ENCODE results near the gene GRK3. TPM values are rescaled to one million over a fixed set of nuclear protein-coding genes. Genes with fewer than 3 reads are reported as not detected.
"Not testable (repeated sequence)": the region's sequence is repeated elsewhere in the genome, so short reads cannot be mapped to it uniquely, and the experiment has no call there.

GRK3 gene
- total RNA-seq, 1 donor from 2014 or later = 4.3 TPM

GRCh38 chr22:25546242-25546641 lies 18.2 kb upstream of the GRK3 start:
- no peak for DNase-seq
- no peak for ATAC-seq
- intact Hi-C loops (cut with micrococcal nuclease) = no loop called here

GRCh38 chr22:25546751-25547150 lies 17.7 kb upstream of the GRK3 start:
- peak; percentile 17 for ATAC-seq
- DNase-seq = no peak
- intact Hi-C loops (cut with micrococcal nuclease) = no loop called here

GRCh38 chr22:25548866-25549464 lies 15.5 kb upstream of the GRK3 start:
- intact Hi-C loops (cut with micrococcal nuclease) = no loop called here
- DNase-seq (no peak), ATAC-seq (no peak)

GRCh38 chr22:25551396-25551795 lies 13.1 kb upstream of the GRK3 start:
- intact Hi-C loops (cut with micrococcal nuclease) = no loop called here
- ATAC-seq = no peak
- no peak for DNase-seq

- intact Hi-C loops (cut with micrococcal nuclease); ATAC-seq: not testable (repeated sequence)
These were observed 12.1 kb upstream of the GRK3 start for GRCh38 chr22:25552405-25552804.

GRCh38 chr22:25553131-25553530 lies 11.3 kb upstream of the GRK3 start:
- DNase-seq (no peak), ATAC-seq (no peak)
- intact Hi-C loops (cut with micrococcal nuclease) = no loop called here

More at GRCh38 chr22:25552405-25552804, 12.1 kb upstream of the GRK3 start:
- not testable (repeated sequence) for DNase-seq

- no peak for ATAC-seq
These were observed 10.2 kb upstream of the GRK3 start for GRCh38 chr22:25554238-25554671.

GRCh38 chr22:25554689-25555088 lies 9.8 kb upstream of the GRK3 start:
- intact Hi-C loops (cut with micrococcal nuclease) = no loop called here
- DNase-seq = no peak
- no peak for ATAC-seq

More at GRCh38 chr22:25554238-25554671, 10.2 kb upstream of the GRK3 start:
- no peak for DNase-seq
- intact Hi-C loops (cut with micrococcal nuclease) = no loop called here

GRCh38 chr22:25555586-25555985 lies 8.9 kb upstream of the GRK3 start:
- no peak for DNase-seq
- intact Hi-C loops (cut with micrococcal nuclease) = no loop called here

GRCh38 chr22:25557218-25557617 lies 7.3 kb upstream of the GRK3 start:
- DNase-seq (no peak), ATAC-seq (no peak)
- intact Hi-C loops (cut with micrococcal nuclease) = no loop called here

More at GRCh38 chr22:25555586-25555985, 8.9 kb upstream of the GRK3 start:
- no peak for ATAC-seq

GRCh38 chr22:25558341-25558740 lies 6.1 kb upstream of the GRK3 start:
- DNase-seq = no peak
- ATAC-seq = no peak
- intact Hi-C loops (cut with micrococcal nuclease) = no loop called here

GRCh38 chr22:25559910-25560309 lies 4.6 kb upstream of the GRK3 start:
- intact Hi-C loops (cut with micrococcal nuclease); DNase-seq: not testable (repeated sequence)

GRCh38 chr22:25561182-25561581 lies 3.3 kb upstream of the GRK3 start:
- intact Hi-C loops (cut with micrococcal nuclease); ATAC-seq; DNase-seq: not testable (repeated sequence)

More at GRCh38 chr22:25559910-25560309, 4.6 kb upstream of the GRK3 start:
- not testable (repeated sequence) for ATAC-seq

GRCh38 chr22:25561927-25562326 lies 2.5 kb upstream of the GRK3 start:
- ATAC-seq; DNase-seq; intact Hi-C loops (cut with micrococcal nuclease): not testable (repeated sequence)

GRCh38 chr22:25562966-25563760 lies 1.3 kb upstream of the GRK3 start:
- intact Hi-C loops (cut with micrococcal nuclease) = not testable (repeated sequence)

GRCh38 chr22:25563761-25564319 lies 635 bp upstream of the GRK3 start:
- DNase-seq = no peak
- intact Hi-C loops (cut with micrococcal nuclease) = no loop called here

More at GRCh38 chr22:25562966-25563760, 1.3 kb upstream of the GRK3 start:
- not testable (repeated sequence) for ATAC-seq, DNase-seq

GRCh38 chr22:25564979-25565677 lies 653 bp downstream of the GRK3 start:
- intact Hi-C loops (cut with micrococcal nuclease) = no loop called here
- ATAC-seq (peak; percentile 13), DNase-seq (peak; percentile 49)

More at GRCh38 chr22:25563761-25564319, 635 bp upstream of the GRK3 start:
- ATAC-seq = peak; percentile 48

GRCh38 chr22:25566186-25566897 lies 1.9 kb downstream of the GRK3 start:
- ATAC-seq = no peak
- no peak for DNase-seq
- intact Hi-C loops (cut with micrococcal nuclease) = no loop called here

GRCh38 chr22:25566898-25567235 lies 2.4 kb downstream of the GRK3 start:
- DNase-seq (no peak), ATAC-seq (peak; percentile 13)
- intact Hi-C loops (cut with micrococcal nuclease) = no loop called here
